Mucosa of rectum (tissue), 2 donors: ENCODE results near the gene FAM120B.
"Not testable (repeated sequence)": the region's sequence is repeated elsewhere in the genome, so short reads cannot be mapped to it uniquely, and the experiment has no call there.

Source experiments
- H3K27ac ChIP-seq, 2 donors: one replicate each; pipeline ENCODE4 v1.7.0; 2013; ENCODE audit warnings: inconsistent platforms in 2 of 2, low read depth in 2 of 2, low read length in 2 of 2
- H3K27me3 ChIP-seq, 2 donors: one replicate each; pipeline ENCODE4 v1.7.0; 2013; ENCODE audit warnings: low read length in 2 of 2; ENCODE audit not compliant: control insufficient read depth in 2 of 2, insufficient read depth in 2 of 2
- H3K36me3 ChIP-seq, 2 donors: one replicate each; pipeline ENCODE4 v1.7.0; 2013; ENCODE audit warnings: low read length in 2 of 2; ENCODE audit not compliant: control insufficient read depth in 2 of 2, insufficient read depth in 2 of 2
- H3K4me1 ChIP-seq, 2 donors: one replicate each; pipeline ENCODE4 v1.7.0; 2013; ENCODE audit warnings: low read length in 2 of 2, mild to moderate bottlenecking in 1 of 2; ENCODE audit not compliant: control insufficient read depth in 2 of 2, insufficient read depth in 2 of 2
- H3K4me3 ChIP-seq, 2 donors: one replicate each; pipeline ENCODE4 v1.7.0; 2013; ENCODE audit warnings: low read length in 2 of 2
- H3K9ac ChIP-seq, 2 donors: one replicate each; pipeline ENCODE4 v1.7.0; 2013; ENCODE audit warnings: low read length in 2 of 2, low read depth in 1 of 2, mild to moderate bottlenecking in 1 of 2
- H3K9me3 ChIP-seq, 2 donors: one replicate each; pipeline ENCODE4 v1.7.0; 2013; ENCODE audit warnings: low read length in 2 of 2; ENCODE audit not compliant: control insufficient read depth in 2 of 2
- donor health status: healthy.
- donor health status: Normal muscosa, but diverticular disease.

The FAM120B gene

GRCh38 chr6:170264644-170265043, 41.9 kb upstream of the FAM120B start:
- H3K9ac ChIP-seq, H3K4me3 ChIP-seq, H3K27me3 ChIP-seq, H3K9me3 ChIP-seq, H3K36me3 ChIP-seq, H3K27ac ChIP-seq: not testable (repeated sequence)
- peaks cover 12 to 27% of the 10 kb centered on the region in 2 donors for H3K4me1 ChIP-seq

- Histone ChIP-seq H3K27me3 (peaks cover 2 to 3% of the 10 kb centered on the region in 2 donors), H3K36me3 (no peaks in the 10 kb centered on the region), H3K4me1 (peaks cover 17 to 32% of the 10 kb centered on the region in 2 donors), H3K4me3 (peak overlapping the region; percentile 27 to 52), H3K9ac (peak overlapping the region in 1 of 2 donors; percentile 72), H3K9me3 (no peaks in the 10 kb centered on the region), H3K27ac (peak overlapping the region; percentile 72 to 90)
These were observed 40.9 kb upstream of the FAM120B start for GRCh38 chr6:170265655-170266054.

GRCh38 chr6:170266061-170266825, 40.3 kb upstream of the FAM120B start:
- H3K27ac ChIP-seq = peak overlapping the region; percentile 72 to 90
- H3K9ac ChIP-seq = peak overlapping the region in 1 of 2 donors; percentile 72
- H3K4me3 ChIP-seq = peak overlapping the region; percentile 27 to 52

GRCh38 chr6:170267688-170268087, 38.9 kb upstream of the FAM120B start:
- Histone ChIP-seq H3K36me3 (no peaks in the 10 kb centered on the region), H3K9me3 (no peaks in the 10 kb centered on the region), H3K9ac (no peak overlapping the region), H3K4me1 (peaks cover 20 to 32% of the 10 kb centered on the region in 2 donors), H3K27ac (peak overlapping the region; percentile 70 to 72), H3K4me3 (no peak overlapping the region), H3K27me3 (peaks cover 0 to 3% of the 10 kb centered on the region in 2 donors)

More at GRCh38 chr6:170266061-170266825, 40.3 kb upstream of the FAM120B start:
- no peaks in the 10 kb centered on the region for H3K9me3 ChIP-seq
- peaks cover 0 to 3% of the 10 kb centered on the region in 2 donors for H3K27me3 ChIP-seq
- H3K4me1 ChIP-seq = peaks cover 17 to 32% of the 10 kb centered on the region in 2 donors
- H3K36me3 ChIP-seq = no peaks in the 10 kb centered on the region

- Histone ChIP-seq H3K4me3 (no peak overlapping the region), H3K4me1 (peaks cover 20 to 32% of the 10 kb centered on the region in 2 donors), H3K36me3 (no peaks in the 10 kb centered on the region), H3K9ac (peak overlapping the region in 1 of 2 donors; percentile 28), H3K27ac (peak overlapping the region; percentile 70 to 72), H3K27me3 (peaks cover 0 to 3% of the 10 kb centered on the region in 2 donors), H3K9me3 (no peaks in the 10 kb centered on the region)
These were observed 38.1 kb upstream of the FAM120B start for GRCh38 chr6:170268216-170269129.

- Histone ChIP-seq H3K4me3 (no peak overlapping the region), H3K36me3 (no peaks in the 10 kb centered on the region), H3K9me3 (no peaks in the 10 kb centered on the region), H3K9ac (peak overlapping the region in 1 of 2 donors; percentile 39), H3K27me3 (peaks cover 0 to 3% of the 10 kb centered on the region in 2 donors), H3K27ac (peak overlapping the region; percentile 70 to 72), H3K4me1 (peaks cover 20 to 32% of the 10 kb centered on the region in 2 donors)
These were observed 37.3 kb upstream of the FAM120B start for GRCh38 chr6:170269151-170269845.

GRCh38 chr6:170269846-170270541, 36.6 kb upstream of the FAM120B start:
- Histone ChIP-seq H3K4me3 (no peak overlapping the region), H3K4me1 (peaks cover 20 to 32% of the 10 kb centered on the region in 2 donors), H3K27me3 (peaks cover 0 to 3% of the 10 kb centered on the region in 2 donors), H3K27ac (peak overlapping the region; percentile 70 to 72), H3K36me3 (no peaks in the 10 kb centered on the region), H3K9ac (peak overlapping the region in 1 of 2 donors; percentile 39), H3K9me3 (no peaks in the 10 kb centered on the region)

GRCh38 chr6:170270984-170271593, 35.5 kb upstream of the FAM120B start:
- no peaks in the 10 kb centered on the region for H3K27me3 ChIP-seq
- H3K27ac ChIP-seq = no peak overlapping the region
- no peak overlapping the region for H3K4me3 ChIP-seq
- no peaks in the 10 kb centered on the region for H3K36me3 ChIP-seq
- peaks cover 12 to 28% of the 10 kb centered on the region in 2 donors for H3K4me1 ChIP-seq
- H3K9me3 ChIP-seq = no peaks in the 10 kb centered on the region
- H3K9ac ChIP-seq = no peak overlapping the region

- no peaks in the 10 kb centered on the region for H3K27me3 ChIP-seq
- H3K27ac ChIP-seq = no peak overlapping the region
- H3K4me3 ChIP-seq = peak overlapping the region; percentile 22 to 41
- H3K36me3 ChIP-seq = no peaks in the 10 kb centered on the region
- peaks cover 11 to 26% of the 10 kb centered on the region in 2 donors for H3K4me1 ChIP-seq
- H3K9me3 ChIP-seq = no peaks in the 10 kb centered on the region
- no peak overlapping the region for H3K9ac ChIP-seq
These were observed 34.7 kb upstream of the FAM120B start for GRCh38 chr6:170271771-170272314.
